ENCODE data around the gene SLC24A3.

DNA sequence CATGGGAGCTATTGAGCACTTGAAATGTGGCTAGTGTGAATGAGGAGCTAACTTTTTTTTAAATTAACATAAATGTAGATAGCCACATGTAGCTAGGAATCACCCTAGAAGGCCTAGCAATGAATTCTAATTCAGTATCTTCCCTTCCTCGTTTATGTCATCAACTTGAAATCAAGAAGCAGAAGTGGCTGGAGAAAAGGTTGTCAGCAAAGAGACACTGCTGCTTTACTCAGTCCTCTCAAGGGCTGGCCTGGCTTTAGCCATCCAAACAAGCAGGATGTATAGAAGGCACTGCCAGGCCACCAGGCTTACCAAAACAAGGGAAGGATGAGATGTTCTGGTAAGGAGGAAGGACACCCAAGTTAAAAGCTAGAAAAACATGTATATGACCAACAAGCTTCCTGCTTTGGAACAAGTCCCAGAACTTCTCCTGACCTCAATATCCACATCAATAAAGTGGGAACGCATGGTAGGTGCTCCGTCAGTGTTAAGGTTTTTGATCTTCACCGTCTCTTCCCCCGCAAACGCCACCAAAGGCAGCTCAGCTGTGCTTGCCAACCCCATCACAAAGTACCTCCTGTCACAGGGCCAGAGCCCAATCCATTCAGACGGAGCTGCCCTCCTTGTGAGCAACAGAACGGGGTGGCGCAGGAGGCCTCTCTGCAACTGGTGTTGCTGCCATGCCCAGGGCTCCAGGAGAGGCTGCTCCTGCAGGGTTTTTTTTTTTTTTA, 309.8 kb downstream of the SLC24A3 start:
- TF ChIP-seq NFYC (CRISPR knock-in tag; IDR thresholded peaks at IDR 0.05): no peak
- TF ChIP-seq CTCF (CRISPR knock-in tag; IDR thresholded peaks at IDR 0.05): no peak
- no peak for TF ChIP-seq ZNF274 (CRISPR knock-in tag; IDR thresholded peaks at IDR 0.05)
- TF ChIP-seq TAF1 (CRISPR knock-in tag; IDR thresholded peaks at IDR 0.05): no peak
- TF ChIP-seq EHMT2 (IDR thresholded peaks at IDR 0.05; ENCODE audit: borderline replicate concordance, low read depth, low read length): no peak
- TF ChIP-seq, protein P1, sequence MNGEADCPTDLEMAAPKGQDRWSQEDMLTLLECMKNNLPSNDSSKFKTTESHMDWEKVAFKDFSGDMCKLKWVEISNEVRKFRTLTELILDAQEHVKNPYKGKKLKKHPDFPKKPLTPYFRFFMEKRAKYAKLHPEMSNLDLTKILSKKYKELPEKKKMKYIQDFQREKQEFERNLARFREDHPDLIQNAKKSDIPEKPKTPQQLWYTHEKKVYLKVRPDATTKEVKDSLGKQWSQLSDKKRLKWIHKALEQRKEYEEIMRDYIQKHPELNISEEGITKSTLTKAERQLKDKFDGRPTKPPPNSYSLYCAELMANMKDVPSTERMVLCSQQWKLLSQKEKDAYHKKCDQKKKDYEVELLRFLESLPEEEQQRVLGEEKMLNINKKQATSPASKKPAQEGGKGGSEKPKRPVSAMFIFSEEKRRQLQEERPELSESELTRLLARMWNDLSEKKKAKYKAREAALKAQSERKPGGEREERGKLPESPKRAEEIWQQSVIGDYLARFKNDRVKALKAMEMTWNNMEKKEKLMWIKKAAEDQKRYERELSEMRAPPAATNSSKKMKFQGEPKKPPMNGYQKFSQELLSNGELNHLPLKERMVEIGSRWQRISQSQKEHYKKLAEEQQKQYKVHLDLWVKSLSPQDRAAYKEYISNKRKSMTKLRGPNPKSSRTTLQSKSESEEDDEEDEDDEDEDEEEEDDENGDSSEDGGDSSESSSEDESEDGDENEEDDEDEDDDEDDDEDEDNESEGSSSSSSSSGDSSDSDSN (CRISPR knock-in tag; IDR thresholded peaks at IDR 0.05): no peak
- TF ChIP-seq MAZ (IDR thresholded peaks at IDR 0.05; ENCODE audit: borderline replicate concordance, low read depth, low read length): no peak
- TF ChIP-seq MAZ (CRISPR knock-in tag; IDR thresholded peaks at IDR 0.05; ENCODE audit: low read depth): no peak
- TF ChIP-seq FOXK1 (CRISPR knock-in tag; IDR thresholded peaks at IDR 0.05; ENCODE audit: borderline replicate concordance, low read depth): no peak
- no peak for TF ChIP-seq ARNT (IDR thresholded peaks at IDR 0.05)
- TF ChIP-seq KLF11 (CRISPR knock-in tag; IDR thresholded peaks at IDR 0.05): no peak
- TF ChIP-seq ELF4 (CRISPR knock-in tag; IDR thresholded peaks at IDR 0.05; ENCODE audit: borderline replicate concordance): no peak
- TF ChIP-seq HNF4A (CRISPR knock-in tag; IDR thresholded peaks at IDR 0.05): no peak
